DND-41 (cell line): ENCODE measurements around the gene LILRB5.
"Not testable (repeated sequence)": the region's sequence is repeated elsewhere in the genome, so short reads cannot be mapped to it uniquely, and the experiment has no call there.

Source experiments
- ATAC-seq: fragments of 200-7000 bp; cut with Tn5 transposase; 3 replicates; pipeline ENCODE4 v1.9.1; 2021; ENCODE audit warnings: low read depth; ENCODE audit not compliant: insufficient read depth
- DNase-seq: peaks from one replicate; pipeline ENCODE4 v3.0.0-alpha.2; 2020
- H2AFZ ChIP-seq: 2 replicates; pipeline ENCODE4 v1.6.0; 2012; ENCODE audit warnings: low read depth, low read length
- H3K27ac ChIP-seq: 2 replicates; pipeline ENCODE4 v1.5.1; 2012; ENCODE audit warnings: low read length, inconsistent platforms
- H3K27me3 ChIP-seq: fragments of 200-600 bp; sonication (generic); 2 replicates; pipeline ENCODE4 v1.6.0; 2012; ENCODE audit warnings: low read length, mild to moderate bottlenecking, inconsistent platforms; ENCODE audit not compliant: insufficient read depth, poor library complexity
- H3K36me3 ChIP-seq: 2 replicates; pipeline ENCODE4 v1.5.1; 2012; ENCODE audit warnings: low read length, inconsistent platforms; ENCODE audit not compliant: insufficient read depth
- H3K4me1 ChIP-seq: 2 replicates; pipeline ENCODE4 v1.5.1; 2012; ENCODE audit warnings: mild to moderate bottlenecking, low read length; ENCODE audit not compliant: insufficient read depth
- H3K4me2 ChIP-seq: 2 replicates; pipeline ENCODE4 v1.6.0; 2012; ENCODE audit warnings: mild to moderate bottlenecking, moderate library complexity, low read length, inconsistent platforms; ENCODE audit not compliant: insufficient read depth
- H3K4me3 ChIP-seq, 2 experiments: fragments of 200-600 bp in 1 of 2; shearing (Covaris generic) in 1 of 2; 2 replicates each; pipeline ENCODE4 v1.5.1; 2012 to 2016; ENCODE audit warnings: inconsistent platforms in 2 of 2, low read length in 2 of 2, mild to moderate bottlenecking in 2 of 2, low read depth in 1 of 2, moderate library complexity in 1 of 2
- H3K79me2 ChIP-seq: 2 replicates; pipeline ENCODE4 v1.6.0; 2012; ENCODE audit warnings: low read length, inconsistent platforms; ENCODE audit not compliant: insufficient read depth
- H3K9ac ChIP-seq: 2 replicates; pipeline ENCODE4 v1.6.0; 2012; ENCODE audit warnings: low read depth, mild to moderate bottlenecking, inconsistent platforms, low read length, moderate library complexity
- H3K9me3 ChIP-seq: 2 replicates; pipeline ENCODE4 v1.5.1; 2012; ENCODE audit warnings: low read length, moderate library complexity, mild to moderate bottlenecking, inconsistent platforms; ENCODE audit not compliant: insufficient read depth, severe bottlenecking
- H4K20me1 ChIP-seq: 2 replicates; pipeline ENCODE4 v1.6.0; 2012; ENCODE audit warnings: low read length; ENCODE audit not compliant: insufficient read depth
- CTCF ChIP-seq: IDR thresholded peaks from 2 replicates; pipeline ENCODE4 v1.5.1; 2012; ENCODE audit warnings: borderline replicate concordance, low read length, moderate library complexity, mild to moderate bottlenecking; ENCODE audit not compliant: poor library complexity, severe bottlenecking; ENCODE audit errors: extremely low read depth
- EZH2 ChIP-seq: IDR thresholded peaks from 3 replicates; pipeline ENCODE4 v1.6.1; 2012; ENCODE audit warnings: borderline replicate concordance, low read depth, mild to moderate bottlenecking, moderate library complexity, low read length, inconsistent platforms; ENCODE audit not compliant: severe bottlenecking

Gene LILRB5

GRCh38 chr19:54294539-54294938 is 37.5 kb upstream of the LILRB5 start:
- Histone ChIP-seq H3K36me3 (no peaks in the 10 kb centered on the region), H2AFZ (no peak overlapping the region), H3K4me3 (no peak overlapping the region), H3K9me3 (no peaks in the 10 kb centered on the region), H4K20me1 (0 out of 2 replicates have a peak, but pooled peaks cover 7% of the 10 kb centered on the region), H3K4me2 (no peak overlapping the region), H3K79me2 (no peaks in the 10 kb centered on the region), H3K9ac (no peak overlapping the region), H3K27ac (no peak overlapping the region), H3K27me3 (no peaks in the 10 kb centered on the region), H3K4me1 (no peaks in the 10 kb centered on the region)
- ATAC-seq (no peak), DNase-seq (no peak)
- TF ChIP-seq CTCF (no peak), EZH2 (no peak)

GRCh38 chr19:54289160-54289559 is 32.1 kb upstream of the LILRB5 start:
- DNase-seq, H3K79me2 ChIP-seq, H2AFZ ChIP-seq, H3K9ac ChIP-seq, H3K27me3 ChIP-seq, H4K20me1 ChIP-seq, H3K27ac ChIP-seq, H3K4me2 ChIP-seq, H3K4me3 ChIP-seq, H3K4me1 ChIP-seq, H3K9me3 ChIP-seq, ATAC-seq, H3K36me3 ChIP-seq: not testable (repeated sequence)

DNA sequence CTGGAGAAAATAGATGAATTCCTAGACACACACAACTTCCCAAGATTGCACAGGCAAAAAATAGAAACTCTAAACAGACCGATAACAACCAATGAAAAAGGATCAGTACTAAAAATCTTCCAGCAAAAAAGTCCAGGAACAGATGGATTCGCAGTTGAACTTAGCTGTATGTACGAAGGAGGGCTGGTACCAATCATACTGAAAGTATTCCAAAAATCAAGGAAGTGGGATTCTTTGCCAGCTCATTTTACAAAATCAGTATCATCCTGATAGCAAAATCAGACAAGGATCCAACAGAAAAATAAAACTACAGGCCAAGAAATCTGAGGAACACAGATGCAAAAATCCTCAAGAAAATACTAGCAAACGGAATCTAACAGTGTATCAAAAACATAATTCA is 30.4 kb upstream of the LILRB5 start:
- H3K36me3 ChIP-seq, result no peaks in the 10 kb centered on the region

GRCh38 chr19:54286283-54286682 is 29.2 kb upstream of the LILRB5 start:
- not testable (repeated sequence) for ATAC-seq, H3K9me3 ChIP-seq, H3K27me3 ChIP-seq, H3K27ac ChIP-seq, H2AFZ ChIP-seq, H3K79me2 ChIP-seq, H4K20me1 ChIP-seq, H3K36me3 ChIP-seq, H3K4me3 ChIP-seq, H3K9ac ChIP-seq, H3K4me2 ChIP-seq, H3K4me1 ChIP-seq, DNase-seq

More for the DNA sequence above, 30.4 kb upstream of the LILRB5 start:
- no peaks in the 10 kb centered on the region for H3K79me2 ChIP-seq
- no peak overlapping the region for H3K4me2 ChIP-seq
- ATAC-seq, result no peak
- no peak overlapping the region for H3K9ac ChIP-seq
- no peaks in the 10 kb centered on the region for H3K4me1 ChIP-seq
- no peak overlapping the region for H3K4me3 ChIP-seq
- no peaks in the 10 kb centered on the region for H3K9me3 ChIP-seq
- no peaks in the 10 kb centered on the region for H4K20me1 ChIP-seq
- no peak for TF ChIP-seq CTCF
- TF ChIP-seq EZH2, result no peak
- DNase-seq, result no peak
- H3K27me3 ChIP-seq, result no peaks in the 10 kb centered on the region
- H3K27ac ChIP-seq, result no peak overlapping the region
- H2AFZ ChIP-seq, result no peak overlapping the region

- H3K4me3 ChIP-seq, H3K4me2 ChIP-seq, H3K27ac ChIP-seq, H3K36me3 ChIP-seq, H2AFZ ChIP-seq, H4K20me1 ChIP-seq, H3K9ac ChIP-seq, H3K4me1 ChIP-seq, H3K79me2 ChIP-seq, H3K27me3 ChIP-seq, H3K9me3 ChIP-seq: not testable (repeated sequence)
- DNase-seq (peak; percentile 12), ATAC-seq (peak; percentile 69)
Measured at GRCh38 chr19:54285427-54286056, 28.5 kb upstream of the LILRB5 start.
